HG03521 (cell line): ENCODE measurements around the gene XRCC3.

Experiments
- ATAC-seq: cut with Tn5 transposase; IDR thresholded peaks from one replicate; pipeline ENCODE4 v1.9.1; 2021; ENCODE audit warnings: mild to moderate bottlenecking, moderate library complexity; ENCODE audit not compliant: unreplicated experiment

The XRCC3 gene

DNA sequence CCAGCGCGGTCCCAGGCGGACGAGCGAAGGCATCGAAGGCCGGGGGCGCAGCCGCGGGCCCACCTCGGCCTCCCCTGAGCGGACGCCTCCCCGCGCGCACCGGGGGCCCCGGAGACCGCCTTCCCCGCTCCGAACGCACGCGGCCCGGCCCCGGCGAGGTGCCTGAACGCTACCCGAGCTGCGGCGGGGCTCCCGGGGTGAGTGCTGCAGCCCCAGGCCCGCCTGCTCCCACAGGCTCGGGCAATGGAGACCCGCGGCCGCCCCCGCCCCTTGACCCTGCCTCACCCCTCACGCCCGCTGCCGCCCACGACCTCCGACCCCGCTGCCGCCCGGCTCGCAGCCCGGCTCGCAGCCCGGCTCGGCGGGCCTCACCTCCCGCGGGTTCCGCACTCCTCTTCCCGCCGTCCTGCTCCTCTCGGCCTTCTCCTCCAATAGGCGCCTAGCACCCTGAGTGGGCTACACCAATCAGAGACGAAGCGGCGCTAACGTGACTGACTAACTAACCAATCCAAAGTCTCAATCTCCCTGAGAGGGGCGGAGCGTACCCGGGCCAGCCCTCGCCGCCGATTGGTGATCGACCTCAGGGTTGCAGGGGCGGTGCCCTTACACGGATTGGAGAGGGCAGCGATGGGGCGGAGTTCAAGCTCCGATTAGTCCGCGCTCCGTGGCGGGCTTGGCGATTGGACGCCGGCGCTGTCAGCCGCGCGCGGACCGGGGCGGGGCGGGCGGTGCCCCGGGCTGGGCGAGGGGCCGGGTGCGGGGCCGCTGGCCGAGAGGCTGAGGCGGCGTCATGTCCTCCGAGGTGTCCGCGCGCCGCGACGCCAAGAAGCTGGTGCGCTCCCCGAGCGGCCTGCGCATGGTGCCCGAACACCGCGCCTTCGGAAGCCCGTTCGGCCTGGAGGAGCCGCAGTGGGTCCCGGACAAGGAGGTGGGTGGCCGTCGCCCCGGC, at the start of gene XRCC3, which contains the start of gene ZFYVE21:
Gene XRCC3, minus strand, starts transcription at position 400 of the 949 bp plus-strand sequence. CDS start 4,364 bp downstream, outside the sequence.
Gene ZFYVE21, plus strand, starts transcription at position 759 of the 949 bp plus-strand sequence. Its CDS starts 32 bp downstream, at position 791.
- peak; percentile 94 for ATAC-seq

DNA sequence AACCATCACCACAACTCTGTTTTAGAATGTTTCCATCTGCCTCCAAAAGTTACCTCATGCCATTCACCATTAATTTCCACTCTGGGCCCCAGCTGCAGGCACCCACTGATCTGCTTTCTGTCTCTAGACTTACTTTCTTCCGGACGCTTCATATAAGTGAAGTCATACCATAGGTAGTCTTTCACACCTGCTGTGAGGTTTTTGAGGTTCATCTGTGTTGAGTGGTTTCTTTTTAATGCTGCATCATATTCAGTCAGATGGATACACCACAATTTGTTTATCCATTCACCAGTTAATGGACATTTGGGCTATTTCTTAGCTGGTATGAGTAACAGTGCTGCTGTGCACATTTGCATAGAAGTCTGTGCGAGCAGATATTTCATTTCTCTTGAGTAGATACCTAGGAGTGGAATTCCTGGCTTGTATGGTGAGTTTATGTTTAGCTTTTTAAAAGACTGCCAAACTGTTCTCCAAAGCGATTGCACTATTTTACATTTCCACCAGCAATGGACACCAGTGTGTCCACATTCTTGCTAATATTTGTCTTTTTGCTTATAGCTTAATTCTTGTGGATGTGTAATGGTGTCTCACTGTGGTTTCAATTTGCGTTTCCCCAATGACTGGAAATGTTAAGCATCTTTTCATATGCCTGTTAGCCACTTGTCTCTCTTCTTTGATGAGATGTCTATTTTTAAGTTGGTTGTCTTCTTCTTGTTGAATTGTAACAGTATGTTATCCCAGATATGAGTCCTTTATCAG, 48.7 kb upstream of the XRCC3 start:
- ATAC-seq, result peak; percentile 91

DNA sequence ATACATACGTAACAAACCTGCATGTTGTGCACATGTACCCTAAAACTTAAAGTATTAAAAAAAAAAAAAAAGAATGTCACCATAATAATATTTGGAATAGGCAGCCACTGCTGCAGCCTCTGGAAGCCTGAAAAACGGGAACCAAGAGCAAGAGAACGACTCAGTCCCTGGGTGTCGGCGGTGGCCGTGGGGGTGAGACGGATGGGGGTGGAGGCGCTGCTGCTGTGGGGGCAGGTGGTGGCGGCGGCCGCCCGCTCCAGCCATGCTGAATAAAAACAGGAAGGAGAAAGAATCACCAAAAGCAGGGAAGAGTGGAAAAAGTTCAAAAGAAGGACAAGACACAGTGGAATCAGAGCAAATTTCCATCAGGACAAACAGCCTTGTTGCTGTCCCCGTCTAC, 47.3 kb upstream of the XRCC3 start:
- no peak for ATAC-seq

DNA sequence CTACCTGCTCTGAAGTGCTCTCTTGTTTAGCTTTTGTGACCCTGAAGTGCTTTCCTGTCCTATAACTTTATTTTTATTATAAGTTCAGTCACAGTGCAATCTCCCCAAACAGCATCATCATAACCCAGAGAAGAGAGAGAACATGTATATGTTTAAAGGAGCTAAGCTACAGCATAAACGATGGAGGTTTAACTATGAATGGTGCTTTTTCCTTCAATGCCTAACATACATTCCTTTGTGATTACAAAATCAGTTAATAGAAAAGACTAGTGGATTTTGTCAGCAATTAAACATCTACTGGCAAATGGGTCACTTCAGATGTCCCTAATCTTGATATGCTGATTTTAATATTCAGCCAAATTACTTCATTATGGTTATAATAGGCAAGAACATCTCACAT, 46.8 kb upstream of the XRCC3 start:
- ATAC-seq, result no peak

DNA sequence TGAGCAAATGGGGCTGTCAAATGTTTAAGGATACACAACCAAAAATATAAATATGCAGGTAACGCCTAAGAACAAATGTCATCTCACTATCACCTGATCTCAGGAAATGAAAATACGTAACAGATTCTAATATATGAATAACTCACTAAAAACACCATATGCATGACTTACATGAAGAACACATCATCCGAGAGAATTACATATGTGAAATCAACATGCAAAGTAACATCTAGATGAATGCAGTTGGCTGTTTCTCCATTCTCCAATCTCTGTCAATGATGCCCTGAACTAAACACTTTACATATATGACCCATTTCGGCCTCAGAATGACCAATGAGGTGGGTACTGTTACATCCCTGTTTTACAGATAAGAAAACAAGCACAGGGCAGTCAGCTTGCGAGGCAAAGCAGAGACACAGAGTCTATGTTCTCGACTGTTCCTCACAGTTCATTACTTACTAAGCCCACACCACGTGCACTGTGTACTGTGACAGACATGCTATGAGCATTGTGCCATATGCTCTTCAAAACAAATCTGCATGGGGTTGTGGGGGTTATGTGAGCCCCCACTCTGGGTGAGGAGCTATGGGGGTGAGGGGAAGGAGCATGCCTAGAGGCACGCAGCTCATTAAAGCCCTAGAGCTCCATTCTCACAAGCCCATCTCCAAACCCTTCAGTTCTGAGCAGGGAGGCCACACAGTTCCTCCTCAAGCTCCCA, 43.0 kb upstream of the XRCC3 start:
- ATAC-seq, result no peak

DNA sequence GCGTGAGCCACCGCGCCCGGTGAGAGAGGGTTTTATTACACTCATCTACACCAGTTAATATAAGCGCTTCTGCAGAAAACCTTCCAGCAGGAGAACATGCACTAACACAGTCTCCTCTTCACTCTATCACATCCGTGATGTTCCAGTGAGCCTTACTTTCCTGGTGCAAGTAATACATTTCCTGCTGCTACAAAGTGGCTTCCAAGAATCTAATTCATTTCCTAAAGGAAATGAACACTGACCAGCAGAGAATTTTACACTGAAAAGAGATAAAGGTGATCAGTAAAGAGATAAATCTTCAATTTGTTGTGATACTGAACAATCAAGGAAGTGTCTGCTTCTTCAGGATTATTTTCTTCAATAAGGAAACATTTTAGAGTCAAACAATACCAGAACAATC, 39.8 kb upstream of the XRCC3 start:
- ATAC-seq, result no peak

DNA sequence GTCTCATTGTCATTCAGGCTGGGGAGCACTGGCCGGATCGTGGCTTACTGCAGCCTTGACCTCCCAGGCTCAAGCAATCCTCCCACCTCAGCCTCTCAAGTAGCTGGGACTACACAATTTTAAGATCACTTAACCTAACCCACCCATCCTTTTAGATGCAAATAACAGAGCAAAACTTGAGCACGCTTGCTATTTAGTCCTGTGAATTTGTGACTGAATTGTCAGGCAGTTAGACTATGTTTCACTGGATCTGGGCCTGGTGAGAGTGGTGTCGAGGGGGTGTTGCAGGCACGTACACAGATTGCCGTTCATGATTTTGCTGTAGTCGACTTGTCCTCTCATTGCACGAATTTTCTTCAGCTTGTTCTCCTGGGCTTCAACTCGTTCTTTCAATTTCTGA, 38.5 kb upstream of the XRCC3 start:
- ATAC-seq, result no peak

DNA sequence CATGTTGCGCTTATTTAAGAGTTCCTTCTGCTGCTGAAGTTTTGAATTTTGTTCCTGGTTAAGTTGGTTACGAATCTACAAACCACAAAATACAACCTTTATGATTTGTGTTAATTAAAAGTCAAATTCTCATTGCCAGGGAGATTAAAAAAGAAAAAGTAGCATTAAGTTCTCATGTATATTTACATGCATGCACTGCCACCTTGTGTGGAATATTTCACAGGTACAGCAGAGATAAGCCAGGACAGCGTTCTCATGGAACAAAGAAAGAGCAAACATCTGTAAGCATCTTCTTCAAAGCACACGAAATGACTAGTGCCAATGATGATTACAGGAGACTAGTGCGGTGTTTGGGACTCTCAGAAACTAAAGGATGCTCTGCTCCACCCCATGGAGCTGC, 34.6 kb upstream of the XRCC3 start:
- no peak for ATAC-seq

DNA sequence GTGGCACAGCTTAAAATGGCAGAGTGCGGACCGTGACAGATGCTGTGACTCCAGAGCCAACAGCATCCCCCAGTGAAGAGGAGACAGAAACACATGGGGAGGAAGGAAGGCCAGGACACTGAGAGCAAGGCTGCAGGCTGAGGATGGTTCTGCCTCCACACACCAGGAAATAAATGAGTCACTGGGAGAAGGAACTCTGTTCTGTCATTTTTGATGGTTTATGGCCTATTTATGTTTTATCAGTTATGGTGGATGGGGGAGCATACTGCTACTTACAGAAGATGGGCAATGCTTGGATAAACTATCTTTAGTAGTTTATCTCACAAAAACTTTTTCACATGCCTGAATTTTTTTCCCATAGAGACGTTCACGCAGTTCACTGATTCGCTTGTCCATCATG, 34.2 kb upstream of the XRCC3 start:
- no peak for ATAC-seq

DNA sequence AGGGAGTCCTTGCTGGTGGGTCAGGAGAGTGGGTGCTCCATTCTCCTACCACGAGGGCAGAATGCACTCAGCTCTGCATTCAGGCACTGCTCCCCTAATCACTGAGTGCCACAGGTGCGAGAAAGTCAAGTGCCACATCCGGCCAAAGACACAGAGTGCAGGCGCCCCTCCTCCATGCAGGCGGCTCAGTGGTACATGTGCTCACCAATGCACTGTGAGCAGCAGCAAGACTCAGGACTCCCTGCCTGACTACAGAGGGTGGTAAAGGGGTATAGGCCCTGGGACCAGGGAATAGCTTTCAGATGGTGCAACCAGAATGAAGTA, 33.2 kb upstream of the XRCC3 start:
- no peak for ATAC-seq

DNA sequence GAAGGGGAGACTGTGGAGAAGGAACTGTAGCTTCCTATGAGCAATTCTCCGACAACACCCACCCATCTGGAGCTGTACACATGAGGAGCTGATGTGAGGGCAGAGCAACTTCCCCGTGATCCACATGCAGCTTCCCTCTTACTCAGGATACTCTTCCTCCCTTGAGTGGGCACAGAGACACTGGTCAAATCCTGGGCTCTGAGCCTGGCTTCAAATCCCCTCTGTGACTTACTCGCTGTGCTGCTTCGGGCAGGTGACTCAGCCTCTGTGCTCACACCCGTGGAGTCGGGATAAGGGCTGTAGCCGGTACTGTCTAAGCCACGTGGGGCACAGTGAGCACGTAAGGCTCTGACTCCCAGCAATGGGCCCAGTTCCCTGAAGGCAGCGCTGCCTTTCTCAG, 31.4 kb upstream of the XRCC3 start:
- no peak for ATAC-seq

DNA sequence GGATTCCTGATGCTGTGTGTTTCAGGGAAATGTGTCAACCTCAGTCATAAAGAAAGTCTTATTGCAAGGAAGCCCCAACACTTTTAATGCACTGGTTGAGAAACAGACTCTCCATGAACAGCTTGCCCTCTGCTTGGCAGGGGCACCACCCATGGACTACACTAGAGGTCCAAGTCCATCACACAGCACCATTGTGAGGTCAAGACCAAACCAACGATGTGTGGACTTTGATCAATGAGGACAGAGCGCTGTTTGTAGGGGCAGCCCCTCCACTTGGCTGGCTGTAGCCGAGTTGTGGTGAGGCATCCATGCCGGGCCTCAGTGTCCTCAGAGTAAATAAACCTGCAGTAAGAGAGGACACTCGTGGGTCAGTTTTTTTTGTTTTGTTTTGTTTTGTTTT, 30.2 kb upstream of the XRCC3 start:
- no peak for ATAC-seq

DNA sequence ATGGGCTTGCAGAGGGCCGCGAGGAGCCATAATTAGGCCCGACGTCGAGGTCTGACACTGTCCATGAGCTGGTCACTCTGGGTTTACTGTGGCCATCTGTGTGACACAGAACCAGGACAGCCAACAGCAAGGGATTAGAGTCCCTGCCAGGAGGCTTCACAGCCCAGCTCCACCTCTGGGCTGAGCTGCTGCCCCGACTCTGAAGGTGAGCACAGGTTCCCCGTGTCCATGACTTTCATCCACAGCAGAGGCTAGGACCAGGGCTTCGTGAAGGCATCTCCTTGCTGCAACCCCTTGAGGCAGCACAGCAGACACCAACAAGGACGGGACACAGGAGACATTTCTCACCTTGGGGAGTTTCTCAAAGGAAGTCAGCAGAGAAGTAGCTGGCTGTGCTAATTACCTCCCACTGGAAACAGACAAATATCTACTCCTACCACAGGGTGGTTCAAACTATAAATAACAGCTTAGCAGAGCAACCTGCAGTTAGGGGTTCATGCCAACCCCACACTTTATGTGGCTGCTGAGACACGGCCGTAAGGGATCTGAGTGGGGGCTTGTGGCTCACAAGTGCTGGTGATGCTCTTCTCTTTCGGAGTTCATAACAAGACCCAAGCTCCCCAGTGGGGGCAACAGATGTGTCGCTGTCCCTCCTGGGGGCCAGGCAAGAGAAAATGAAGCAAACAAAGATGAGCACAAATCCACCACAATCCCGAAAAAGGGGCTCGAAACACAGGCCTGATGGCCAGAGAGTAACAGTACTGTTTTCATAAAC, 29.6 kb upstream of the XRCC3 start:
- no peak for ATAC-seq

DNA sequence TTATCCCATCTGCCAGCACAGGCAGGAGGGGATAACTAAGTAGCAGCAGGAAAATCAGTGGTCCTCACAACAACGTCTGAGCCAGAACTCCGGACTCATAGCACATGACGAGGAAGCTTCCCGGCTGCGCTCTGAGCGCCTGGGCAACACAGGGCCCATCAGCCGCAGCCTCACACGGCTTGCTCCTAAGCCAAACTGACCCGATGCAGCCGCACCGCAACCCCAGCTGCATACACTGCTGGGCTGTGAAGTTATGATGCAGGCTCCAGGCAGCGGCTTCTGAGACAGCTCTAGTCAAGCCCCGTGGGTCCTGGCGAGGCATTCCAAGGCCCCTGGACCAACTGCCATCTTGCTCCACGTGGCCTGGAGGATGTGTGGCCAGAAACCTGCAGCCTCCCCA, 28.4 kb upstream of the XRCC3 start:
- no peak for ATAC-seq

DNA sequence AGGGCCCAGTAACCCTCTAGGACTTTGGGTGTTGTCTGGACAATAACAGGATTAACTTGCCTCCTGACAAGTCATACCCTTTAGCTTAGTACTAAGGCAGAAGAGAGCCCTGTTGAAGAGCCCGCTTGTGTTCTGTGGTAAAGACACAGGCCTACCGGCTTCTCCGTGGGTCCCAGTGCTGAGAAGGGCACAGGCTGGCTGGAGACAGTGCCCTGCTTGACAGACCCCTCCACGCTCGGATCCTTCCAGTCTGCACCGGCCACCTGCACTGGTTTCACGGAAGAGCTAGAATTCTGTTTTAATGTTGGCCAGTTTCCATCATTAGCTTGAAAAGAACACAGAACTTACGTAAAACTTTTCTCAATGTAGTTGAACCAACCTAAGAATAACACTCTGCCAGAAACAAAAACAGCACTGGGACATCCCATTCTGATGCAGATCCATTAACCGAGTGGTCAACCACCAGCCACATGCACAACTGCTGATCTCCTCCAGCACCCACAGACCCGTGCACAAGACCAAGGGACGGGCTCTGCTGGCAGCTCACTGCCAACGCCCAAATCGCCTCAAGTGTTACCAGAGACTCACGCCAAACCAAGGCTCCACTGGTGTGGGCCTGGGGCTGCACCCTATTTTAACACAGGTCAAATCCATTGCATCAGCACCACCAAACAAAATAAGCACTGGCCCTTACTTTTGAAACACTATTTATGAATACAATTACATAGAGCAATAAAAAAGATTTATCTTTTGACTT, 27.4 kb upstream of the XRCC3 start:
- ATAC-seq, result no peak

DNA sequence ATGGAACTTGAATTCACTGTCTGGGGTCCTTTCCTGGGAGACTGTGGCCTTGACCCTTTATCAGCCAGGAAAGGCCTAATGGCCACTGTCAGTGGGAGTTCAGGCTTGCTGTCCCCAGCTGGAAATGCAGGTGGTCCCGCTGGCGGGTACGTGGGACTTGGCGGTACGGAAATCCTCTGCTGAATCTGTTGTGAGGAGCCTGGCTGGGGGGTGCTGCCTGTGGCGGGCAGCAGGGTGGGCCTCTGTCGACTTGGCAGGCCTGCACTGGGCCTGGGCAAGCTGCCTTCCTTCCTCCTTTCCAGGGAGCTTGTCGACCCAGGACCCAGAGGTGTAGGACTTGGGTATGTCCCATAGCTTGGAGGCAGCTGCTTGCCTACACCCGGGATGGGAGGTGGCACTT, 26.6 kb upstream of the XRCC3 start:
- ATAC-seq, result no peak

DNA sequence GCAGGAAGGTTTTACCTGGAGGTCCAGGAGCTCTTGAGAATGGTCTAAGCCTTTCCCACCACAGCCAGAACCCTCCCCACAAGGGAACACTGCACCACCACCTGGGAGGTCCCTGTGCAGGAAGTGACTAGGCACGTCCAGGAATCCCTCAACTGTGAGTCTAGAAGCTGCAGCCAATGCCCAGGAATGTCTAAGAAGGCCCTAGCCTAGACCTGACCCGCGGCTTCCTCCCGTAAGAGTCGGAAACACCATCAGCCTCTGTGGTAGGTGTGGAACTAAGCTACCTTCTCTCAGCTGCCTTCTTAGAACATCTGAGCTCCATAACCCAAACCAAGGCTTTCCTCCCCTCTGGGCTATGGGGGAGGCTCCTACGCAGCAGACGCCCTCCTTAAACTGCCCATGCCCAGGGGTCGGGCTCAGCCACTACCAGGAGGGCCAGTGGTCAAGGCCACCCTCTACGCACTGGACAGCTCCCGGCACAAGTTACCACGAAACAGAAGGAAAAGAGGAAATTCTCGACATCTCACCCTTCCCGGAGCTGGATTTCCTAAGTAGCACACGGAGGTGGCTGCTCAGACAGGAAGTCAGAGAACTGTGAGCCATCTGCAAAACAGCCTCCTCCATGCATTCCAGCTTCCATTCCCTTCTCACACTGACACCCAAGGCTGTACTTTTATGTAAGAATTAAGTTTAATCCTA, 25.9 kb upstream of the XRCC3 start:
- no peak for ATAC-seq

DNA sequence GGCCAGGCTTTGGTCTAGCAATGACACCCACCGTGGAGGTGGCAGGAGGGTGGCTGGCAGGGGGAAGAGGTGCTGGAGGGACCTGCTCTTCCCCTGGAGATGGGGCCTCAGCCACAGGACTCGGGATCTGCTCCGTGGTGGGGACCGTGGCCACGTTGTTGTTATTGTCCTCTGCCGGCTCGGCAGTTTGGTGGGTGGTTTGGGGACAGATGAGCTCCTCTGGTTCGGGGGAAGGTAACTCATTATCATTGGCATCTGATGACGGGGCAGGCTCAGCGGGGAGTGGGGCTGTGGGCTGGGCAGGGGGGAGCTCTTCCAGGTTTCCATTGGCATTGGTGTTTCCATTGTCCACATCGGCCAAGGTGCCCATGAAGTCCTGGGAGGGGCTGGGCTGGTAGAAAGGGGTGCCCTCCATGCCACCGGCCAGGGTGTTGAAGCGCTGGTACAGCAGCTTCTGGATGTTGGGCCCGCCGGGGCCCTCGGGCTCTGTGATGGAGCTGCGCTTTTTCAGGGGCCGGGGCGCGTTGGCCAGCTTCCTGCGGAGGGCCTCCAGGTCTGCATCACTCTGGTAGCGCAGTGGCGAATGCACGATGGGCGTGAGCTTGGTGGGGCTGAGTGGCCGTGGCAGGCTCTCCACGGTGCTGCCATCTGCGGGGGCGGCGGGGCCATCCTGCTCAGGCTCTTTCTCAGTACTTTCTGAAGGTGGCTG, 24.7 kb upstream of the XRCC3 start:
- ATAC-seq, result no peak

DNA sequence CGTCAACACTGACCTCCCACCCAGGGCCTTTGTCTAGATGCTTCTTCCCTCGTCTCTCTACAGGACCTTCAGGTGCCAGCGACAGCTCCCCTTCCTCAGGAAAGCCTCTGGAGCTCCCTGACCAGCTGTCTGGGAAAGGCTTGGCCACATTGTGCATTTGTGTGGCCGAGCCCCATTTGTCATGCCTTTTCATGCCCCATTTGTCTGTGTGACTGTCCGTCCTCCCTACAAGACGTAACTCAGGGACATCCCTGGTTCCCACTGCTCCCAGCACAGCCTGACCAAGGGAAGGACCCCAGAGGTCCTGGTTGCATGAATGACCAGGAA, 24.2 kb upstream of the XRCC3 start:
- ATAC-seq, result no peak
